HEK293T (cell line): Measurements from ENCODE around the gene KCNH1.

Experiments
- ARNT ChIP-seq: fragments of 450-650 bp; IDR thresholded peaks from 2 replicates; pipeline ENCODE4 v1.6.1; 2017; ENCODE audit warnings: mild to moderate bottlenecking
- BHLHE40 ChIP-seq: fragments of 450-650 bp; IDR thresholded peaks from 2 replicates; pipeline ENCODE4 v1.6.1; 2016; ENCODE audit warnings: mild to moderate bottlenecking, moderate library complexity, borderline replicate concordance
- CTBP1 ChIP-seq: fragments of 450-650 bp; IDR thresholded peaks from 2 replicates; pipeline ENCODE4 v1.6.1; 2016; ENCODE audit warnings: borderline replicate concordance
- ELF4 ChIP-seq: fragments of 450-650 bp; IDR thresholded peaks from 2 replicates; pipeline ENCODE4 v1.6.1; 2017; ENCODE audit warnings: antibody characterized with exemption
- FOXK2 ChIP-seq: fragments of 450-650 bp; IDR thresholded peaks from 2 replicates; pipeline ENCODE4 v1.6.1; 2016; ENCODE audit warnings: mild to moderate bottlenecking
- FOXM1 ChIP-seq: fragments of 450-650 bp; IDR thresholded peaks from 2 replicates; pipeline ENCODE4 v1.6.1; 2017; ENCODE audit warnings: mild to moderate bottlenecking, borderline replicate concordance
- HDGF ChIP-seq: fragments of 450-650 bp; IDR thresholded peaks from 2 replicates; pipeline ENCODE4 v1.6.1; 2017; ENCODE audit warnings: antibody characterized with exemption, borderline replicate concordance
- NFRKB ChIP-seq: fragments of 450-650 bp; IDR thresholded peaks from 2 replicates; pipeline ENCODE4 v1.6.1; 2016; ENCODE audit warnings: mild to moderate bottlenecking, moderate library complexity
- SP1 ChIP-seq: fragments of 450-650 bp; IDR thresholded peaks from 2 replicates; pipeline ENCODE4 v1.6.1; 2017
- TARDBP ChIP-seq: fragments of 450-650 bp; IDR thresholded peaks from 2 replicates; pipeline ENCODE4 v1.6.1; 2016
- ZNF384 ChIP-seq: fragments of 450-650 bp; IDR thresholded peaks from 2 replicates; pipeline ENCODE4 v1.6.1; 2016

GRCh38 chr1:210883821-210884220, 250.1 kb downstream of the KCNH1 start:
- TF ChIP-seq FOXM1 (no peak), SP1 (no peak), ELF4 (no peak), CTBP1 (no peak), ARNT (no peak), ZNF384 (no peak), BHLHE40 (no peak), NFRKB (no peak), HDGF (no peak), FOXK2 (no peak), TARDBP (no peak)
